ENCODE data around the gene ELAVL1. TPM values are rescaled to one million over a fixed set of nuclear protein-coding genes. Genes with fewer than 3 reads are reported as not detected.

Gene ELAVL1
- total RNA-seq, 2 experiments from 2014 or later: 65.4 to 168 TPM

GRCh38 chr19:8020681-8021080 is 15.2 kb upstream of the ELAVL1 start:
- POLR2A ChIA-PET: no interaction called here

DNA sequence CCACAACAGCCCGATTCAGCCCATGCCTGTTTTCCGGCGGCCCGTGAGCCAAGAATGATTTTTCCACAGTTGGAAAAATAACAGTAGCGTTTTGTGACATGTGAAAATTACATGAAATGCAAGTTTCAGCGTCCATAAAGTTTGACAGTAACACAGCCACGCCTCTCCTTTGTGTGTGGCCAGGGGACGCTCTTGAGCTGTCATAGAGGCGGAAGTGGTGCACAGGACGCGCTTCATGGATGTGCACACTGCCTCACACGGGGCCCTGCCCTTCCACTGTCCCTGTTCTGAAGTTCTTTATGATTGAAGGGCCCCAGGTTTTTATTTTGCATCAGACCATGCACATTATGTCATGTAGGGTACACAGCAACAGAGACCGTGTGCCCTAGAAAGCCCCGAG is 12.4 kb upstream of the ELAVL1 start:
- TF ChIP-seq EZH2phosphoT487 (IDR thresholded peaks at IDR 0.05; ENCODE audit: borderline replicate concordance, low read depth, low read length): no peak
- TF ChIP-seq, protein P1, sequence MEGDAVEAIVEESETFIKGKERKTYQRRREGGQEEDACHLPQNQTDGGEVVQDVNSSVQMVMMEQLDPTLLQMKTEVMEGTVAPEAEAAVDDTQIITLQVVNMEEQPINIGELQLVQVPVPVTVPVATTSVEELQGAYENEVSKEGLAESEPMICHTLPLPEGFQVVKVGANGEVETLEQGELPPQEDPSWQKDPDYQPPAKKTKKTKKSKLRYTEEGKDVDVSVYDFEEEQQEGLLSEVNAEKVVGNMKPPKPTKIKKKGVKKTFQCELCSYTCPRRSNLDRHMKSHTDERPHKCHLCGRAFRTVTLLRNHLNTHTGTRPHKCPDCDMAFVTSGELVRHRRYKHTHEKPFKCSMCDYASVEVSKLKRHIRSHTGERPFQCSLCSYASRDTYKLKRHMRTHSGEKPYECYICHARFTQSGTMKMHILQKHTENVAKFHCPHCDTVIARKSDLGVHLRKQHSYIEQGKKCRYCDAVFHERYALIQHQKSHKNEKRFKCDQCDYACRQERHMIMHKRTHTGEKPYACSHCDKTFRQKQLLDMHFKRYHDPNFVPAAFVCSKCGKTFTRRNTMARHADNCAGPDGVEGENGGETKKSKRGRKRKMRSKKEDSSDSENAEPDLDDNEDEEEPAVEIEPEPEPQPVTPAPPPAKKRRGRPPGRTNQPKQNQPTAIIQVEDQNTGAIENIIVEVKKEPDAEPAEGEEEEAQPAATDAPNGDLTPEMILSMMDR (conservative IDR thresholded peaks at IDR 0.05; ENCODE audit: low read length): peak; percentile 84
- Histone ChIP-seq H3K27ac (ENCODE audit: low read depth, low read length, poor library complexity, severe bottlenecking) (no peak overlapping the region), H3K4me3 (ENCODE audit: low read depth, low read length, poor library complexity, severe bottlenecking) (no peak overlapping the region), H3K4me2 (ENCODE audit: low read length) (peak overlapping the region; percentile 26; the same call in 1 of the 2 replicates), H3K9me3 (ENCODE audit: low read length) (no peaks in the 10 kb centered on the region), H3K36me3 (ENCODE audit: insufficient read depth, low read length) (no peaks in the 10 kb centered on the region), H3K4me1 (ENCODE audit: insufficient read depth, low read length, poor library complexity, severe bottlenecking) (peaks cover 4% of the 10 kb centered on the region), H2AFZ (ENCODE audit: low read length) (peak overlapping the region; percentile 76; the same call in 1 of the 2 replicates), H3K9me2 (ENCODE audit: insufficient read depth, low read length) (no peaks in the 10 kb centered on the region), H4K20me1 (ENCODE audit: insufficient read depth, low read length) (no peaks in the 10 kb centered on the region), H3K79me2 (ENCODE audit: insufficient read depth, low read depth, low read length) (no peaks in the 10 kb centered on the region)
- peak; percentile 76 for DNase-seq (ENCODE audit: low spot score)
- intact Hi-C loops (cut with micrococcal nuclease; ENCODE audit: unreplicated experiment): loop anchor here (10.0 kb wide), 2 partner anchors 77 to 137 kb away; no protein-coding TSS in a partner anchor
- BruUV-seq (replicated peaks): no TSS peak
- ChIA-PET POLR2A (interaction anchor here (0.6 kb wide), 1 partner anchor 12 kb away, joined by 4 read pairs; no protein-coding TSS in a partner anchor), CTCF (ENCODE audit: unreplicated experiment) (no interaction called here)

More at GRCh38 chr19:8020681-8021080, 15.2 kb upstream of the ELAVL1 start:
- Histone ChIP-seq H3K4me1 (ENCODE audit: insufficient read depth, low read length, poor library complexity, severe bottlenecking) (peaks cover 11% of the 10 kb centered on the region), H3K4me2 (ENCODE audit: low read length) (no peak overlapping the region), H3K9me3 (ENCODE audit: low read length) (no peaks in the 10 kb centered on the region), H4K20me1 (ENCODE audit: insufficient read depth, low read length) (no peaks in the 10 kb centered on the region), H2AFZ (ENCODE audit: low read length) (no peak overlapping the region), H3K79me2 (ENCODE audit: insufficient read depth, low read depth, low read length) (no peaks in the 10 kb centered on the region), H3K4me3 (ENCODE audit: low read depth, low read length, poor library complexity, severe bottlenecking) (no peak overlapping the region), H3K27ac (ENCODE audit: low read depth, low read length, poor library complexity, severe bottlenecking) (no peak overlapping the region), H3K9me2 (ENCODE audit: insufficient read depth, low read length) (no peaks in the 10 kb centered on the region), H3K36me3 (ENCODE audit: insufficient read depth, low read length) (no peaks in the 10 kb centered on the region)
- no peak for DNase-seq (ENCODE audit: low spot score)
- intact Hi-C loops (cut with micrococcal nuclease; ENCODE audit: unreplicated experiment): no loop called here
- CTCF ChIA-PET (ENCODE audit: unreplicated experiment): no interaction called here
- TF ChIP-seq, protein P1 (conservative IDR thresholded peaks at IDR 0.05; ENCODE audit: low read length): no peak
- TF ChIP-seq EZH2phosphoT487 (IDR thresholded peaks at IDR 0.05; ENCODE audit: borderline replicate concordance, low read depth, low read length): no peak
- BruUV-seq (replicated peaks): no TSS peak
